Neural crest cell (in vitro differentiated cells): ENCODE measurements around the gene ITGA2B. TPM values are rescaled to one million over a fixed set of nuclear protein-coding genes. Genes with fewer than 3 reads are reported as not detected.

Experiments used
- DNase-seq: peaks from one replicate; pipeline ENCODE4 v3.0.0; 2021; ENCODE audit warnings: low read depth, mixed read lengths, low spot score
- H3K27ac Mint-ChIP-seq: one replicate; pipeline ENCODE4 v1.8.0; 2021; ENCODE audit warnings: mild to moderate bottlenecking, mixed read lengths; ENCODE audit not compliant: unreplicated experiment
- H3K27me3 Mint-ChIP-seq: 2 replicates; pipeline ENCODE4 v1.8.0; 2021; ENCODE audit warnings: low read depth, mild to moderate bottlenecking, mixed read lengths
- H3K36me3 Mint-ChIP-seq: 2 replicates; pipeline ENCODE4 v1.8.0; 2021; ENCODE audit warnings: low read depth, mild to moderate bottlenecking, mixed read lengths
- H3K4me1 Mint-ChIP-seq: 2 replicates; pipeline ENCODE4 v1.8.0; 2021; ENCODE audit warnings: mixed read lengths
- H3K4me3 Mint-ChIP-seq: one replicate; pipeline ENCODE4 v1.8.0; 2021; ENCODE audit warnings: mild to moderate bottlenecking, mixed read lengths
- H3K9me3 Mint-ChIP-seq: 2 replicates; pipeline ENCODE4 v1.8.0; 2021; ENCODE audit warnings: mixed read lengths
- CTCF ChIP-seq: fragments of 200-600 bp; sonication (generic); conservative IDR thresholded peaks from 2 replicates; pipeline ENCODE4 v1.5.0; 2021; ENCODE audit warnings: antibody characterized with exemption, mild to moderate bottlenecking
- total RNA-seq: library from RNA; stranded (reverse); gene quantifications from 2 replicates; pipeline ENCODE4 v1.2.1, GENCODE V29; 2021

The ITGA2B gene
- total RNA-seq, 1 donor from 2014 or later: 7.3 TPM

- Mint-ChIP-seq H3K9me3 (no peaks in the 10 kb centered on the region), H3K4me1 (peaks cover 20% of the 10 kb centered on the region), H3K27me3 (peaks cover 44% of the 10 kb centered on the region), H3K27ac (no peak overlapping the region), H3K36me3 (no peaks in the 10 kb centered on the region), H3K4me3 (no peak overlapping the region)
- DNase-seq: no peak
- TF ChIP-seq CTCF: no peak
Measured at GRCh38 chr17:44383861-44384260, 5.6 kb downstream of the ITGA2B start.

- Mint-ChIP-seq H3K4me1 (peaks cover 20% of the 10 kb centered on the region), H3K27ac (no peak overlapping the region), H3K36me3 (no peaks in the 10 kb centered on the region), H3K27me3 (peaks cover 46% of the 10 kb centered on the region), H3K9me3 (no peaks in the 10 kb centered on the region), H3K4me3 (no peak overlapping the region)
- DNase-seq: no peak
- TF ChIP-seq CTCF: no peak
Measured at GRCh38 chr17:44383363-44383762, 6.1 kb downstream of the ITGA2B start.

GRCh38 chr17:44382917-44383316 is 6.5 kb downstream of the ITGA2B start:
- Mint-ChIP-seq H3K27ac (no peak overlapping the region), H3K36me3 (no peaks in the 10 kb centered on the region), H3K9me3 (no peaks in the 10 kb centered on the region), H3K27me3 (peaks cover 46% of the 10 kb centered on the region), H3K4me3 (no peak overlapping the region), H3K4me1 (peaks cover 20% of the 10 kb centered on the region)
- TF ChIP-seq CTCF: no peak
- no peak for DNase-seq

GRCh38 chr17:44381810-44382305 is 7.6 kb downstream of the ITGA2B start:
- no peak overlapping the region for H3K27ac Mint-ChIP-seq
- TF ChIP-seq CTCF: no peak
- no peak for DNase-seq
- H3K4me3 Mint-ChIP-seq: no peak overlapping the region
- H3K36me3 Mint-ChIP-seq: no peaks in the 10 kb centered on the region
- peaks cover 20% of the 10 kb centered on the region for H3K4me1 Mint-ChIP-seq
- no peaks in the 10 kb centered on the region for H3K9me3 Mint-ChIP-seq
- H3K27me3 Mint-ChIP-seq: peaks cover 44% of the 10 kb centered on the region

- H3K4me3 Mint-ChIP-seq: no peak overlapping the region
- no peak for DNase-seq
- no peak for TF ChIP-seq CTCF
- H3K27ac Mint-ChIP-seq: no peak overlapping the region
- no peaks in the 10 kb centered on the region for H3K9me3 Mint-ChIP-seq
- peaks cover 38% of the 10 kb centered on the region for H3K27me3 Mint-ChIP-seq
- H3K36me3 Mint-ChIP-seq: no peaks in the 10 kb centered on the region
- peaks cover 15% of the 10 kb centered on the region for H3K4me1 Mint-ChIP-seq
Measured at GRCh38 chr17:44380767-44381166, 8.7 kb downstream of the ITGA2B start.

- Mint-ChIP-seq H3K27me3 (peaks cover 35% of the 10 kb centered on the region), H3K4me1 (peaks cover 13% of the 10 kb centered on the region), H3K4me3 (no peak overlapping the region), H3K36me3 (no peaks in the 10 kb centered on the region), H3K27ac (no peak overlapping the region), H3K9me3 (no peaks in the 10 kb centered on the region)
- no peak for DNase-seq
- no peak for TF ChIP-seq CTCF
Measured at GRCh38 chr17:44379887-44380286, 9.6 kb downstream of the ITGA2B start.
